ENCODE data around the gene MAB21L4. TPM values are rescaled to one million over a fixed set of nuclear protein-coding genes. Genes with fewer than 3 reads are reported as not detected.

The MAB21L4 gene
- polyA plus RNA-seq, 1 donor from 2014 or later, result not detected

DNA sequence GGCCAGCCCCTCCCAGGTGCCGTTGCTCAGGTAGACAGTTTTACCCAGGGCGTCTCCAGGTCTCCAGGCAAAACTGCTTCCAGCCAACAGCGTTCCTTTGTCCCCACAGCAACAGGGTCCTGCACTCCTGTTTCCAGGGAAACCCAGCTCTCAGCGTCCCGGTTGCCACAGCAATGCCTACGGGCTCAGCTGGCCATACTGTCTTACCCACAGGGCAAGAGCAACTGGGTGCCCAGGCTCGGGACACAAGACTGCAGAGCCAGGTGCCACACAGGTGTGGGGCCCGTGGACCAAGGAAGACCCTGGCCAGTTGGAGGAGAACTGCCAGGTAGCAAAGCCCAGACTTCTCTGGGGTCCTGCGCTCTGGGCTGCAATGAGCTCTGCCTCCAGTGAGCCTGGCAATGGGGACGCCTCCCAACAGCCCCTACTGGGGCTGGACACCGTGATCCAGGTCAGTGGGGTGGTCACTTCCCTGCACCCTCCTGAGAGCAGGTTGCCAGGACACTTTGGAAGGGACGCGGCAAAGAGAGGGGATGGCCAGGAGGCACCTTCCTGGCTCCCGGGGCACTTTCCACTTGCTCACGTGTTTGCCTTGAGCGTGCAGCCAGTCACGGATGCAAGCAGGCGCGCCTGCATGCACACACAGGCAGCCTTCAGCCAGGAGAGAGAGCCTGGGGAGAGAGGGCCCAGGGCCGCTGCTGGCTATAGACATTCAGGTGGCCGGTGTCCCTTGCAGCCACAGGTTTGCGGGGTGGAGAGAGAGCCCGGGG is 10.4 kb upstream of the MAB21L4 start, which contains the start of gene CROCC2:
TSS of gene CROCC2 (plus strand) at position 196 of the 770 bp plus-strand sequence. CDS start at position 374, 178 bp downstream.
- no peaks in the 10 kb centered on the region for H3K36me3 Mint-ChIP-seq
- peaks cover 0 to 5% (median 0%) of the 10 kb centered on the region in 3 donors for H3K4me1 Mint-ChIP-seq
- no peaks in the 10 kb centered on the region for H3K9me3 Mint-ChIP-seq
- H3K4me3 Mint-ChIP-seq, result no peak within 1 kb of the TSS
- H3K27ac Mint-ChIP-seq, result no peak within 1 kb of the TSS
- peaks cover 3% of the 10 kb centered on the region for H3K27me3 Mint-ChIP-seq

DNA sequence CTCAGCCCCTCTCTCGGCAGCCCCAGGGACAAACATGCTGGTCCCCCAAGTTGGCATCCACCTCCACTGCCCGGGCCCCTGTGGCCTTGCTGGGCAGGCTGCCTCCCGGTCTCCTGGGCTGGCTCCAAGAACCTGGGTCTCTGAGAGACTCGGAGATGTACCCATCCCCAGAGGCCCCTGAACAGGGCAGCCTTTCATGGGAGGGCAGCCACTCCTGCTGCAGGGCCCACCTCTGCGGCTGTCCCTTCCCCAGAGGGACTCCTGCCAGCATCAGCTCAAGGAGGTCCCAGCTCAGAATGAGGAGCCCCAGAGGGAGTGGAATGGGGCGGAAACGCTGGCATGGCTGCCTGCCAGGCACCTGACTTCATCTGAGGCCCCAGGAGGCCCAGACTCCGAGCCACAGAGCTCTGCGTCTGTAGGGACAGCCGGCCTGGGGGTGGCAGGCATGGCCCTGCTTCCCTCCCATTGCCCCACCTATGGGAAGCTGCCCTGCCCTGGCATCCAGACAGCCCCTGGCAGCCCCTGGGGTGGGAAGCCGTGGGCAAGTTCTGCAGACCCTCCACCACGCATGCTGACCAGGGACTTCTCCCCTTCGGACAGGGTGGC is 9.3 kb upstream of the MAB21L4 start:
- H3K36me3 Mint-ChIP-seq, result no peaks in the 10 kb centered on the region
- peaks cover 0 to under 1% (median 0%) of the 10 kb centered on the region in 3 donors for H3K4me1 Mint-ChIP-seq
- H3K4me3 Mint-ChIP-seq, result no peak overlapping the region
- no peak overlapping the region for H3K27ac Mint-ChIP-seq
- no peaks in the 10 kb centered on the region for H3K9me3 Mint-ChIP-seq
- peaks cover under 1% of the 10 kb centered on the region for H3K27me3 Mint-ChIP-seq

DNA sequence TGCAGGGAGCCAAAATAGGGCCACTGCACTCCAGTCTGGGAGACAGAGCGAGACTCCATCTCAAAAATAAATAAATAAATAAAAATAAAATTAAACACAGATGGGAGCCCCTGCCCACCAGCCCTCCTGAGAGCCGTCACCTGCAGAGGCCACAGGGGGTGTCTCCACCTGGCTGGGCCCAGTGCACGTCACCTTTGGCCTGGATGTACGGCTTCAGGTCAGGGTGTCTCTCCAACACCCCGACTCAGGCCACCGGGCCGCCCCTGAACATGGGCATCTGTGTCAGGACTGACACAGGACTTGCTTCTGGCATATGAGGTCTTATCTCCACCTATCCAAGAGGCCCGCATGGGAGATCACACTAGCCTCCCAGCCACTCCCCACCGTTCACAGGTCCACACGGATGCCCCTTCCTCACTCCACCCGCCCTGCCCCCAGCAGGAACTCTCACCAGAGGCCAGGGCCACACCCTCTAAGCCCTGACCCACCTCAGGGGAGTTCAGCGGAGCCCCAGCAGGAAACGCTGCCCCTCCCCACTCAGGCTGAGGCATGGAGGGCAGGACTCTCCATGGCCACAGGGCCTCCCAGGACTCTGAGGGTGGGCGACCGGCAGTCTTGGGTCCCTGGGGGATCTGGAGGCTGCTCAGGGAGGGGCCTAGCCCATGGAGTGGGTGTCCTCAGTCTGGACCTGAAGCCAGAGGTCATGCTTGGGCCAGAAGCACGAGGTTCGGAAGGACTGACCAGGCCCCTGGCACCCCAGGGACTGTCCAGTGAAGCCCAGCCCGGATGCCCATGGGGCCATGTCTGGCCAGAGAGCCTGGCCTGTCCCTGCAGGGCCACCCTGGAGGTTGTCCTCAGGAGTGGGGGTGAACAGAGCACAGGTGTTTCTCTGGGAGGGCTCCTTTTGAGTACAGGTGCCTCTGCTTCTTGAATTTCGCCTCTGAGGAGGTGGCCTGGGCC is 8.5 kb upstream of the MAB21L4 start:
- Mint-ChIP-seq H3K27me3 (no peaks in the 10 kb centered on the region), H3K27ac (no peak overlapping the region), H3K4me1 (no peaks in the 10 kb centered on the region), H3K36me3 (no peaks in the 10 kb centered on the region), H3K9me3 (no peaks in the 10 kb centered on the region), H3K4me3 (no peak overlapping the region)

DNA sequence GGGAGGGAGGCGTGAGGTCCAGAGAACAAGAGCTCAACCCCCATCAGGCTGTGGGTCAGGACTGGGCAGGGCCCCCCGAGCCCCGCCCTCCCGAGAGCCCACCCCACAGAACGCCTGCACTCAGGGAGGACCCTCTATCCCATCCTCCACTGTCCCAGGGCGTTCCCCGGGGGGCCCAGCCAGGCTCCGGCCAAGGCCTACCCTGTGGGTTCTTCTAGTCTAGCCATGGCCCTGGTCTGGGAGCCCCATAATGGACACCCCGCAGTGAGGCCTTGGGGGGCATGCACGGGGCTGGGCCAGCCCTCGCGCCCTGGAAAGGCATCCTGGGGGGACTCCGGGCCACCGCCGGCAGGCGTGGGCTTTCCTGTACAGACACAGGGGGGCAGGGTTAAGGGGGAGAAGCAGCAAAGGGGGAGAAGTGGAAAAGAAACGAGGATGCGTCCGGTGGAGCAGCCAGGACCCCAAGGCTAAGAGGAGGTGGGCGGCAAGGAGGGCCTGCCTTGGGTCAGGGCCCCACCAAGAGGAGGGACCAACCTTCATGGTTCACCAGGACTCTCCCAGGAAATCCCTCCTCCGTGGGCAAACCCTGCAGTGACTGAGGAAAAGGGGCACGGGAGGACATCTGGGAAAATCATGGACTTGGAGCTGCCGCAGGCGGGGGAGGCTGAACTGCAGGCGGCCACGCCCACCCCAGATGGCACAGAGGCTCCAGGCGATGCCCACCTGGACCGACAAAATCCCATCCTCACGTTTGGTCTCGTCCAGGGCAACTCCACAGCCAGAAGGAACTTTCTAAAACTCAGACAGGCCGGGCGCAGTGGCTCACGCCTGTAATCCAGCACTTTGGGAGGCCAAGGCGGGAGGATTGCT is 7.5 kb upstream of the MAB21L4 start:
- H3K27me3 Mint-ChIP-seq, result no peaks in the 10 kb centered on the region
- H3K9me3 Mint-ChIP-seq, result no peaks in the 10 kb centered on the region
- no peaks in the 10 kb centered on the region for H3K4me1 Mint-ChIP-seq
- no peak overlapping the region for H3K4me3 Mint-ChIP-seq
- H3K36me3 Mint-ChIP-seq, result no peaks in the 10 kb centered on the region
- H3K27ac Mint-ChIP-seq, result no peak overlapping the region

DNA sequence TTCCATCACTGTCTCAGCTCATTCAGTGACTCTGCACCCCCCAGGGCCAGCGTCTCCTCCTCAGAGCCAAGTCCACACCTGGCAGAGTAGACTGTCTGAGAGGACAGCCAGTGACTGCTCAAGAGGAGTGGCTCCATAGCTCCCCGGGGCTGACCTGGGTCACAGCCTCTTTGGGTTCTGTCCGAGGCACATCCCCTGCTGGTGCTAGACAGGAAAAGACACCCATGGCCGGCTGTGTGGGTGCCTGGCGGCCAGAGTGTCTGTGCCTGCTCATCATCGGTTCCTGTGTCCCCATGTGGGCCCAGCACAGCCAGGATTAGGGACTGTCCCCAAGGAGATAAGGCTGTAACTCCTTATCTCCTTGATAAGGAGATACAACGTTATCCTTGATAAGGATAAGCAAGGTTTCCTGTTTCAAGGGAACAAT is 6.7 kb upstream of the MAB21L4 start:
- H3K4me1 Mint-ChIP-seq, result no peaks in the 10 kb centered on the region
- no peaks in the 10 kb centered on the region for H3K27me3 Mint-ChIP-seq
- H3K36me3 Mint-ChIP-seq, result no peaks in the 10 kb centered on the region
- H3K9me3 Mint-ChIP-seq, result no peaks in the 10 kb centered on the region
- no peak overlapping the region for H3K27ac Mint-ChIP-seq
- no peak overlapping the region for H3K4me3 Mint-ChIP-seq

DNA sequence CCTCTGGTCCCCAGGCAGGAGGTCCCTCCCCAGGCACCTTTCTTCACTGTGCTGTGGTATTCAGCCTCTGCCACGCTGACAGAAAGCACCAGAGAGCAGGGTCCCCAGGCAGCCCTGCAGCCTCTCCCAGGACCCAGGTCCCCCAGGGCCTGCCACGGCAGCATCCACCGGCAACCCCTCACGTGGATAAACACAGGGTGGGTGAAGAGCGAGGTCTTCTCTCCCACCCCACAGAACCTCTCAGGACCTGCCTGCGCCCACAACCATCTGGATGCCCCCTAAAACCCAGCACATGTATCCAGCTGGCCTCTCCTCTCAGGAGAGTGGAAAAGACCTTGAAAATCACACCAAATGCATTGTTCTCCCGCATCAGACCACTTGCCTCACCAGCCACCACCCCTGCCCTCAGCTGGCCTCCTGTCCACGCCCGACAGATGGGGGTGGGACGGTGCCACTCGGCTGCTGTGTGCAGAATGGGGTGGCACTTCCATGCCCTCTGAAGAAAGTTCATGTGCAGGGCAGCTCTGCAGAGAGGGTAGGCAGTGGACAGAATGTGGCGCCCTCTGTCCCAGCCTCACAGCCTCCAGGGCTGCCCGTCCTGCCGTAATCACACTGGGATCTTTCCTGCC is 6.1 kb upstream of the MAB21L4 start:
- Mint-ChIP-seq H3K36me3 (no peaks in the 10 kb centered on the region), H3K4me3 (no peak overlapping the region), H3K27ac (no peak overlapping the region), H3K4me1 (no peaks in the 10 kb centered on the region), H3K9me3 (no peaks in the 10 kb centered on the region), H3K27me3 (no peaks in the 10 kb centered on the region)

DNA sequence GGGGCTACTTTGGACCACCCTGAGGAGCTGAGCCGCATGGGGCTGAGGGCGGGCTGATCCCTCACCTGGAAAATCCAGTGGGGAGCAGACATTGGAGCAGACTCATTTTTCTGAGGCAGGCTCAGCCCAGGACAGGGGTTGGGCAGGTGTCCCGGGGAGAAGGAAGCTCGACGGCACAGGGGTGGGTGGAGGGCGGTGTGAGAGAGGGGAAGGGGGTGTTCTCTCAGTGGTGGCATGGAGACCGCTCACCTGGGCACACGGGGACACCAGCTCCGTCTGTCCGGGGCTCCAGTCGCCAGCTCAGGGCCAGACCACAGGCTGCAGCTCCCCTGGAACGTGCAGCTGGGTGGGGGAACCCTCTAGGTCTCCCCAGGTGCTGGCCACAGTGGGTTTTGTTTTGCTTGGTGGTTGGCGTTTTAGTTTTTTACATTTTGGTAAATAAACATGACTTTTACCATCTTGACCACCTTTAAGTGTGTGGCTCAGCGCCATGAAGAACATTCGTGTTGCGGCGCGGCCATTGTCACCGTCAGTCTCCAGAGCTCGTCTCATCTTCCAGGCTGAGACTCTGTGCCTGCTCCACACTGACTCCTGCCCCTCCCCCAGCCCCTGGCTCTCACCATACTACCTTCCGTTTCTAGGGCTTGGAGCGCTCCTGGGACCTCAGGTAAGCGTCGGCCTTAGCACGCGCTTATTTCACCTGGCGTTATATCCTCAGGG is 4.3 kb upstream of the MAB21L4 start:
- Mint-ChIP-seq H3K4me3 (no peak overlapping the region), H3K27ac (no peak overlapping the region), H3K27me3 (no peaks in the 10 kb centered on the region), H3K4me1 (no peaks in the 10 kb centered on the region), H3K9me3 (no peaks in the 10 kb centered on the region), H3K36me3 (no peaks in the 10 kb centered on the region)

DNA sequence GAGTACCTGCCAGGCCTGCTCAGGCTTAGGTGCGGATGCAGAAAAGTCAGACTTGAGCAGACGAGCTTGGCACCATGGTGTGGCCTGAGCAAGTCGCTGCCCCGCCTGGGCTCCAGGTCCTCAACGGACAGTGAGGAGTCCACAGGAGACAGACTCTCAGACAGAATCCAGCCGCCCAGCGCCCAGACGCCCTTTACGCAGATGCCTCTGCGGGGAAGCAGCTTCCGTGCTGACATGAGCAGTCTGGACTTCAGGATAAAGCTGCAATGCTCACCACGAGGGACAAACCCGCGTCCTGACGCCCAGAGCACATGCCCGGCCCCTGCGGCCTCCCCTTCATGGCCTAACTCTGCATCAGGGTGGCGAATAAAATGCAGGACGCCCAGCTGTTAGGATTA is 3.5 kb upstream of the MAB21L4 start:
- no peaks in the 10 kb centered on the region for H3K4me1 Mint-ChIP-seq
- H3K27me3 Mint-ChIP-seq, result peaks cover 2% of the 10 kb centered on the region
- H3K36me3 Mint-ChIP-seq, result no peaks in the 10 kb centered on the region
- H3K4me3 Mint-ChIP-seq, result no peak overlapping the region
- no peaks in the 10 kb centered on the region for H3K9me3 Mint-ChIP-seq
- H3K27ac Mint-ChIP-seq, result no peak overlapping the region

DNA sequence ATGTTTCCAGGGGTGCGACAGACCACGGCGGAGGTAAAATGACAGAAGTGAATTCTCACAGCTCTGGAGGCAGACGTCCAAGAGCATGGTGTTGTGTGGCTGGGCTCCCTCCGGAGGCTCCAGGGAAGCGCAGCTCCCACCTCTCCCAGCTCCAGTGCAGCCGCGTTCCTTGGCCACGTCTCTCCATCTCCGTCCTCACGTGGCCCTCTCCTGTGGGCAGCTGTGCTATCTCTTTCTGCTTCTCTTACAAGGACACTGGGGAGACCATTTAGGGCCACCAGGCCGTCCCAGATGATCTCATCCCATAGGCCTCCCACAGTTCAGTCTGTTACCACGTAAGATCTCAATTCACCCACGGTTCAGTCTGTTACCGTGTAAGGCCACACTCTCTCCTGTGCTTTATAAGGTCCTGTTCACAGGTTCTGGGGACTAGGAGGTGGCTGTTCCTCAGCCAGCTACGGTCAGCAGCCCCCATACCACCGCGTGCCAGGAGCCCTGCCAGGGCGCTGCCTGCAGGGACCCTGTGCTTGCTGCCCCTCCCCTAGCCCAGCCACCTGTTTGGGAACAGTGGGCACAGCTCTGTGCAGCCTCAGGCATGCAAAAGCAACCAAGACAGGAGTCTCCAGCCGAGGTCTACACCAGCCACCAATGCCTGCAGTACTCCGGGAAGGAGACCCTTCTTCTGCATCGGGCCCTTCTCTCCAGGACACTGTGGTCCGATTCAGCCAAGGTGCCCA is 2.9 kb upstream of the MAB21L4 start:
- Mint-ChIP-seq H3K4me1 (no peaks in the 10 kb centered on the region), H3K36me3 (no peaks in the 10 kb centered on the region), H3K4me3 (no peak overlapping the region), H3K27me3 (peaks cover 2% of the 10 kb centered on the region), H3K27ac (no peak overlapping the region), H3K9me3 (no peaks in the 10 kb centered on the region)

DNA sequence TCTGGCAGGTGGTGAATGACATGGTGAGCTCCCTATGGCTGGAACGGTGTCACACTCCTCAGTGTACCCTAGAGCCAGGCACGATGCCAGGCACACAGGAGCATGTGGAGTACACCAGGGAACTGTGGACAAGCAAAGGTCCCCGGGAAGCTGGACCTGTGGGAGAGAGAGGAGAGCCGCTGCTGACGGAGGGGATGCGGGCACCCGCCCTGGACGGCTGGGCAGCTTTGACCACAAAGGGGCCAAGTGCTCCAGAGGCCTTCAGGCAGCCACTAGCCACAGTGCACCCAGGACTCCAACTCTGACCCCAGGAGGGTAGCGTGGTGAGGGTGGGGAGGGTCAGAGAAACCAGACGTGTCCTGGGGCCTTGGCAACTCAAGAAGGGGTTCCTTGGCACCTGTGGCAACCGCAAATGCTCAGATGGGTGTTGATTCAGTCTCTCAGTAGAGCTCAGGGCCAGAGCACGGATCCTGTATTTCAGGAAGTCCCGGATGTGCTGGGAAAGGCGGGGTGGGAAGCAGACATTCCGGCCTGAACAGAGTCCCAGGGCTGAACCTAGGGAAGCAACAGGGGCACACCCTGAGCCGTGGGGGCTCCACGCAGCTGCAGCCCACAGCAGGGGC is 2.3 kb upstream of the MAB21L4 start:
- H3K27ac Mint-ChIP-seq, result no peak overlapping the region

DNA sequence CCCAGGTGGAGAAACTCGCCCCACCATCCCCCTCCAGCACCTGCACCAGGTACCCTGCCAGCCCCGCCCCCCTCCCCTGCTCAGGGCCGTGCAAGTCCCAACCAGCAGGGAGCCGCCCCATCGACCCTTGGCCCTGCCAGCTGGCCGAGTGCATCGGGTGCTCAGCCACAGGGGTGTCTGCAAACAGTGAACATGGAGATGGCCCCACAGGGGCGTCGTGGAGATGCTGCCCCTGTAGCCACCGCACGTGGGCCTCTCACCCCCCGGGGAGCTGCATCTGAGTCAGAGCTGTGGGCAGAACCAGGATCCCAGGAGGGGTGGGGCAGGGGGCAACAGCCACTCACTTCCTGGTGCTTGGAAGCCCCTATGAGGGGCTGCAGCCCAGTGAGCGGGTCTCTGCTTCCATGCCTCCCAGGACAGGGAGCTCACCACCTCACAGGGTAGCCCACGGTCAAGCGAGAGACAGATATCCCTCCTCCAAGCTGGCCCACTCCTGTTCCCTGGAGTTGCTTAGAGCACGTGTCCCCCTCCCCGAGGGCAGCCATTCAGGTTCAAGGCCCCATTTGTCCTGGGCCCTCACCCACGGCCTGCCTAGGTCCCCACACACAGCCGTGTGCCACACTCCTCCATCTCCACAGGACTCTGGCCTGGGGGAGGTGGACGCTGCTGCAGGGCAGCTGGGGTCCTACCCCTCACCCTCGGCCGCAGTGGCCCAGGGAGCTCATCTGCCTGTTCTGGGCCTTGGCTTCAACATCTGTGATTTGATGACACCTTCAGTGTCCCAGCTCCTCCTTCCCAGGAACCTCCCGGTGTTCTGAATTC is 1.1 kb upstream of the MAB21L4 start:
- no peaks in the 10 kb centered on the region for H3K36me3 Mint-ChIP-seq
- H3K4me1 Mint-ChIP-seq, result peaks cover 0 to 2% (median 0%) of the 10 kb centered on the region in 3 donors
- H3K9me3 Mint-ChIP-seq, result no peaks in the 10 kb centered on the region
- H3K4me3 Mint-ChIP-seq, result no peak overlapping the region
- H3K27me3 Mint-ChIP-seq, result peaks cover 2% of the 10 kb centered on the region
- peak overlapping the region in 1 of 3 donors; percentile 19 for H3K27ac Mint-ChIP-seq

More for the DNA sequence above, 2.3 kb upstream of the MAB21L4 start:
- H3K4me1 Mint-ChIP-seq, result peaks cover 0 to 2% (median 0%) of the 10 kb centered on the region in 3 donors
- H3K4me3 Mint-ChIP-seq, result peak overlapping the region in 1 of 4 donors; percentile 3
- no peaks in the 10 kb centered on the region for H3K36me3 Mint-ChIP-seq
- peaks cover 2% of the 10 kb centered on the region for H3K27me3 Mint-ChIP-seq
- H3K9me3 Mint-ChIP-seq, result no peaks in the 10 kb centered on the region

DNA sequence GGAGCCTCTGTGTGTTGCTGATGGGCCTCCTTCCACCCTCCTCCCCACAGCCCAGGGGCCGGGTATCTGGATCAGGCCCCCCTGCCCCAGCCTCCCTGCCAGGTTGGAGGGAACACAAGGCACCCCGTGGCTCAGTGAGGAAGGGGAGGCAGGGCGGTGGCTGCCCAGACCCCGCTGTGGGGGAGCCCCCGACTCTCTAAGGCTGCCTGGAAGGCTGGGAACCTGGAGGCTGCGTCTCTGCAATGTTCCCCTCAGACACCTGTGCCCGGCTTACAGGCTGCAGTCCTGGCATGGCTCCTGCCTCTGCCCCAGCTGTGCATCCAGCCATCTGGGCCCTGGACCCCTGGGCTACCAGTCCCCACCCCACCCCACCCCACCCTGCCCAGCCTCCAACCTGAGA is 438 bp upstream of the MAB21L4 start:
- Mint-ChIP-seq H3K27me3 (peaks cover 2% of the 10 kb centered on the region), H3K36me3 (no peaks in the 10 kb centered on the region), H3K4me3 (no peak overlapping the region), H3K27ac (no peak overlapping the region), H3K4me1 (peaks cover 0 to 2% (median 0%) of the 10 kb centered on the region in 3 donors), H3K9me3 (no peaks in the 10 kb centered on the region)
